A673 (cell line): ENCODE results near the gene ERFL.

ENCODE experiments used
- EZH2 ChIP-seq: fragments of 200-600 bp; sonication (generic); IDR thresholded peaks from 2 replicates; pipeline ENCODE4 v1.6.1; 2017; ENCODE audit warnings: borderline replicate concordance, low read depth, mild to moderate bottlenecking, mixed read lengths, antibody characterized with exemption, low read length; ENCODE audit not compliant: poor library complexity, severe bottlenecking
- TF ChIP-seq, protein P1 (sequence below): fragments of 300-800, 200-600 bp; sonication (generic); conservative IDR thresholded peaks from 2 replicates; pipeline ENCODE4 v1.5.1; 2017; ENCODE audit warnings: low read depth, mild to moderate bottlenecking, antibody characterized with exemption, low read length, moderate library complexity, mixed read lengths

DNA sequence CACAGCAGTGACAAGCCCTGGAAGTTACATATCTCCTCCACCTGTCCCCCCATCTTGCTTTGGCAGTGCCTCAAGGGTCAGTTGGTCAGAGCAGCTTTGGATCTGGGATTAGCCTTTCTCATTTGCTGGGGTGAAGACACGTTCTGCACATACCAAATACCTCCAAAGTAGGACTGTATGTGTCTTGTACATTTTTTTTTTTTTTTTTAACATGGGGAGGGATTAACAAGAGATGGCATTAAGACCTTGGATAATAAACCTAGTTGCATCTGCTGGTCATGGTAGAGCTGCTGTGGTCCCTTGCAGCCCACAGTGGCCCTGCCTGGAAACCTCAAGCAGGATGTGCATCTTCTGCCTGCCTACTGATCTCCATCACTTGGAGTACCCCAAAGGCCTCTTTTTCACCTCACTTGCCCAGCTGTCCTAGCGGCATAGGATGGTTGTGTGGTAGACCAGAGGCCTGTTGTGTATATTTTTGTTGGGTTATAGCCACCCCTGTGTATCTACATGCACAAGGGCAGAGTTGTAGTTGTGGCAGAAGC, 65.7 kb downstream of the ERFL start:
- TF ChIP-seq, protein P1, sequence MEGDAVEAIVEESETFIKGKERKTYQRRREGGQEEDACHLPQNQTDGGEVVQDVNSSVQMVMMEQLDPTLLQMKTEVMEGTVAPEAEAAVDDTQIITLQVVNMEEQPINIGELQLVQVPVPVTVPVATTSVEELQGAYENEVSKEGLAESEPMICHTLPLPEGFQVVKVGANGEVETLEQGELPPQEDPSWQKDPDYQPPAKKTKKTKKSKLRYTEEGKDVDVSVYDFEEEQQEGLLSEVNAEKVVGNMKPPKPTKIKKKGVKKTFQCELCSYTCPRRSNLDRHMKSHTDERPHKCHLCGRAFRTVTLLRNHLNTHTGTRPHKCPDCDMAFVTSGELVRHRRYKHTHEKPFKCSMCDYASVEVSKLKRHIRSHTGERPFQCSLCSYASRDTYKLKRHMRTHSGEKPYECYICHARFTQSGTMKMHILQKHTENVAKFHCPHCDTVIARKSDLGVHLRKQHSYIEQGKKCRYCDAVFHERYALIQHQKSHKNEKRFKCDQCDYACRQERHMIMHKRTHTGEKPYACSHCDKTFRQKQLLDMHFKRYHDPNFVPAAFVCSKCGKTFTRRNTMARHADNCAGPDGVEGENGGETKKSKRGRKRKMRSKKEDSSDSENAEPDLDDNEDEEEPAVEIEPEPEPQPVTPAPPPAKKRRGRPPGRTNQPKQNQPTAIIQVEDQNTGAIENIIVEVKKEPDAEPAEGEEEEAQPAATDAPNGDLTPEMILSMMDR: no peak
- TF ChIP-seq EZH2: no peak
